H9 (cell line): ENCODE data around the gene INSYN2B. TPM values are rescaled to one million over a fixed set of nuclear protein-coding genes. Genes with fewer than 3 reads are reported as not detected.

ENCODE experiments used
- DNase-seq: peaks from one replicate; pipeline ENCODE4 v3.0.0-alpha.2; 2017
- H2AFZ ChIP-seq: one replicate; pipeline ENCODE4 v1.6.1; 2013; ENCODE audit warnings: mild to moderate bottlenecking, low read length, control low read depth, moderate library complexity
- H2AK5ac ChIP-seq: 2 replicates; pipeline ENCODE4 v1.6.1; 2013; ENCODE audit warnings: low read length, control low read depth, mixed read lengths; ENCODE audit not compliant: insufficient read length
- H2BK120ac ChIP-seq: one replicate; pipeline ENCODE4 v1.6.1; 2013; ENCODE audit warnings: low read depth, mild to moderate bottlenecking, low read length, control low read depth, inconsistent platforms; ENCODE audit not compliant: poor library complexity, severe bottlenecking
- H2BK12ac ChIP-seq: 2 replicates; pipeline ENCODE4 v1.6.1; 2013; ENCODE audit warnings: low read length, control low read depth, mixed read lengths, low read depth; ENCODE audit not compliant: insufficient read length
- H2BK15ac ChIP-seq: 2 replicates; pipeline ENCODE4 v1.6.1; 2013; ENCODE audit warnings: low read depth, low read length, control low read depth
- H2BK20ac ChIP-seq: one replicate; pipeline ENCODE4 v1.6.1; 2013; ENCODE audit warnings: low read depth, mild to moderate bottlenecking, low read length, control low read depth, inconsistent platforms; ENCODE audit not compliant: poor library complexity, severe bottlenecking
- H2BK5ac ChIP-seq: 2 replicates; pipeline ENCODE4 v1.6.1; 2013; ENCODE audit warnings: low read length, control low read depth, mixed read lengths; ENCODE audit not compliant: insufficient read length
- H3K14ac ChIP-seq: 2 replicates; pipeline ENCODE4 v1.6.1; 2013; ENCODE audit warnings: low read length, control low read depth; ENCODE audit not compliant: insufficient read depth
- H3K18ac ChIP-seq: 2 replicates; pipeline ENCODE4 v1.6.1; 2013; ENCODE audit warnings: low read depth, mild to moderate bottlenecking, mixed read lengths, low read length, control low read depth; ENCODE audit not compliant: insufficient read length
- H3K23ac ChIP-seq: 2 replicates; pipeline ENCODE4 v1.6.1; 2013; ENCODE audit warnings: low read length, control low read depth, mixed read lengths, low read depth; ENCODE audit not compliant: insufficient read length
- H3K23me2 ChIP-seq: 2 replicates; pipeline ENCODE4 v1.6.1; 2013; ENCODE audit warnings: low read depth, mild to moderate bottlenecking, mixed read lengths, low read length, control low read depth; ENCODE audit not compliant: insufficient read length, poor library complexity, severe bottlenecking
- H3K27ac ChIP-seq: 2 replicates; pipeline ENCODE4 v1.5.1; 2013; ENCODE audit warnings: low read length, control low read depth, mixed read lengths, low read depth; ENCODE audit not compliant: insufficient read length
- H3K27me3 ChIP-seq: 2 replicates; pipeline ENCODE4 v1.6.1; 2013; ENCODE audit warnings: low read length, control low read depth, inconsistent platforms; ENCODE audit not compliant: insufficient read depth
- H3K4ac ChIP-seq: 2 replicates; pipeline ENCODE4 v1.6.1; 2013; ENCODE audit warnings: low read depth, mild to moderate bottlenecking, control low read depth, inconsistent platforms, low read length, moderate library complexity
- H3K4me1 ChIP-seq: 2 replicates; pipeline ENCODE4 v1.6.1; 2013; ENCODE audit warnings: low read length, control low read depth, inconsistent platforms; ENCODE audit not compliant: insufficient read depth
- H3K4me2 ChIP-seq: 2 replicates; pipeline ENCODE4 v1.6.1; 2013; ENCODE audit warnings: low read length, control low read depth, mixed read lengths; ENCODE audit not compliant: insufficient read length, insufficient read depth
- H3K56ac ChIP-seq: 2 replicates; pipeline ENCODE4 v1.6.1; 2013; ENCODE audit warnings: low read depth, mild to moderate bottlenecking, mixed read lengths, low read length, control low read depth; ENCODE audit not compliant: insufficient read length
- H3K79me1 ChIP-seq: 2 replicates; pipeline ENCODE4 v1.6.1; 2013; ENCODE audit warnings: low read depth, mild to moderate bottlenecking, moderate library complexity, low read length, control low read depth, inconsistent platforms; ENCODE audit not compliant: insufficient read depth, poor library complexity, severe bottlenecking
- H3K79me2 ChIP-seq: 2 replicates; pipeline ENCODE4 v1.6.1; 2013; ENCODE audit warnings: low read length, control low read depth, inconsistent platforms; ENCODE audit not compliant: insufficient read depth
- H3K9ac ChIP-seq: 2 replicates; pipeline ENCODE4 v1.6.1; 2013; ENCODE audit warnings: low read length, control low read depth, mixed read lengths; ENCODE audit not compliant: insufficient read length; ENCODE audit errors: extremely low read depth
- H3K9me3 ChIP-seq: one replicate; pipeline ENCODE4 v1.6.1; 2013; ENCODE audit warnings: low read depth, low read length, inconsistent platforms; ENCODE audit not compliant: control insufficient read depth
- H3T11ph ChIP-seq: one replicate; pipeline ENCODE4 v1.6.1; 2013; ENCODE audit warnings: mild to moderate bottlenecking, low read length, control low read depth, inconsistent platforms
- H4K20me1 ChIP-seq: one replicate; pipeline ENCODE4 v1.6.1; 2013; ENCODE audit not compliant: control insufficient read depth, insufficient read length, insufficient read depth
- H4K5ac ChIP-seq: 2 replicates; pipeline ENCODE4 v1.6.1; 2013; ENCODE audit warnings: low read depth, mild to moderate bottlenecking, mixed read lengths, low read length, control low read depth; ENCODE audit not compliant: insufficient read length
- H4K8ac ChIP-seq: replicated peaks from 2 replicates; pipeline ENCODE4 v1.6.1; 2013; ENCODE audit warnings: low read length, control low read depth, mixed read lengths, low read depth; ENCODE audit not compliant: insufficient read length
- H4K91ac ChIP-seq: 2 replicates; pipeline ENCODE4 v1.6.1; 2013; ENCODE audit warnings: low read depth, mild to moderate bottlenecking, moderate library complexity, mixed read lengths, low read length, control low read depth; ENCODE audit not compliant: insufficient read length
- H3K27ac Mint-ChIP-seq, 3 experiments: 2 replicates in 2 of 3; 3 replicates in 1 of 3; pipeline ENCODE4 v1.8.0; 2020 to 2021; ENCODE audit warnings: mixed read lengths in 3 of 3, mild to moderate bottlenecking in 1 of 3, moderate library complexity in 1 of 3
- H3K27me3 Mint-ChIP-seq: 2 replicates; pipeline ENCODE4 v1.8.0; 2021; ENCODE audit warnings: low read depth, mild to moderate bottlenecking, moderate library complexity, mixed read lengths
- H3K36me3 Mint-ChIP-seq, 3 experiments: 2 replicates in 2 of 3; 3 replicates in 1 of 3; pipeline ENCODE4 v1.8.0; 2020 to 2021; ENCODE audit warnings: low read depth in 3 of 3, mixed read lengths in 3 of 3; ENCODE audit not compliant: insufficient read depth in 1 of 3
- H3K4me1 Mint-ChIP-seq, 2 experiments: 2 replicates each; pipeline ENCODE4 v1.8.0; 2020; ENCODE audit warnings: mixed read lengths in 2 of 2
- H3K4me3 Mint-ChIP-seq, 2 experiments: 2 replicates in 1 of 2; 3 replicates in 1 of 2; pipeline ENCODE4 v1.8.0; 2020 to 2021; ENCODE audit warnings: mild to moderate bottlenecking in 2 of 2, mixed read lengths in 2 of 2, moderate library complexity in 1 of 2
- H3K9me3 Mint-ChIP-seq, 2 experiments: 2 replicates in 1 of 2; 3 replicates in 1 of 2; pipeline ENCODE4 v1.8.0; 2020; ENCODE audit warnings: mild to moderate bottlenecking in 2 of 2, mixed read lengths in 2 of 2, moderate library complexity in 1 of 2
- CTCF ChIP-seq: fragments of 200-600 bp; sonication (generic); conservative IDR thresholded peaks from 3 replicates; pipeline ENCODE4 v1.8.0; 2021; ENCODE audit warnings: antibody characterized with exemption, mild to moderate bottlenecking
- WGBS: extraction: QIAGEN DNeasy Blood & Tissue Kit; methylation state at CpG from one replicate; pipeline ENCODE4 v1.1.7; 2013; ENCODE audit warnings: missing lambda C conversion rate, low lambda C conversion rate, mixed read lengths; ENCODE audit not compliant: insufficient read length; ENCODE audit errors: extremely low coverage; 5-methylcytosine and 5-hydroxymethylcytosine counted together
- total RNA-seq: library from RNA; stranded (reverse); gene quantifications from 2 replicates; pipeline ENCODE4 v1.2.1, GENCODE V29; 2021

The INSYN2B gene
- total RNA-seq, 1 experiment from 2014 or later: not detected

DNA sequence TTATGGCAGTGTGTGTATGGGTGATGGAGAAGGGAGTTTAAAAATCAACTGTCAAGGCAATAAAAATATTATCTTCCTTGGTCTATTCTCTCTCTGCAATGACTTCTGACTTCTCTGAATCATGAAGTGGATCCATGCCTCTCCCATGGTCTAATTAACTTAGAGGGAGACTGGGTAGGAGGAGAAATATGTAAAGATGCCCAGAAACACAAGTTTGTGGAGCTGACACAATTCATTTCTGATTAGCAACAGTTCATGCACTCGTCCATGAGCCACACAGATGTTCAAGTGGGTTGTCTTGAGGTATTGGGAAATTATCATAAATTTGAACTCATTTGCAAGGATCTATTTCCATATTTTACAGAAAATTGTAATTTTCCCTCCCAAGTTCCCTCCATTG is 38.1 kb downstream of the INSYN2B start:
- no peak for DNase-seq
- H3K27ac ChIP-seq: no peak overlapping the region
- Mint-ChIP-seq H3K9me3 (no peaks in the 10 kb centered on the region), H3K36me3 (no peaks in the 10 kb centered on the region), H3K4me3 (no peak overlapping the region), H3K27me3 (peaks cover 2% of the 10 kb centered on the region), H3K27ac (no peak overlapping the region), H3K4me1 (peaks cover 20 to 23% of the 10 kb centered on the region in 2 experiments)
- no peak overlapping the region for H4K8ac ChIP-seq
- no peak overlapping the region for H4K91ac ChIP-seq
- no peaks in the 10 kb centered on the region for H3K9me3 ChIP-seq
- no peak overlapping the region for H3K4ac ChIP-seq
- H3K4me1 ChIP-seq: peaks cover 4% of the 10 kb centered on the region; the same call in 1 of the 2 replicates
- H2BK120ac ChIP-seq: no peak overlapping the region
- H2BK5ac ChIP-seq: no peak overlapping the region
- H2AFZ ChIP-seq: no peak overlapping the region
- no peak overlapping the region for H4K5ac ChIP-seq
- no peak overlapping the region for H3T11ph ChIP-seq
- WGBS: no CpG with 5 or more reads among the region's 1 CpG
- H2AK5ac ChIP-seq: no peak overlapping the region
- H2BK12ac ChIP-seq: no peak overlapping the region
- H3K79me1 ChIP-seq: no peaks in the 10 kb centered on the region
- no peaks in the 10 kb centered on the region for H4K20me1 ChIP-seq
- no peak overlapping the region for H3K14ac ChIP-seq
- no peak overlapping the region for H2BK20ac ChIP-seq
- TF ChIP-seq CTCF: no peak
- H3K18ac ChIP-seq: no peak overlapping the region
- H3K9ac ChIP-seq: no peak overlapping the region
- no peak overlapping the region for H3K4me2 ChIP-seq
- H3K56ac ChIP-seq: no peak overlapping the region
- H3K27me3 ChIP-seq: no peaks in the 10 kb centered on the region
- no peak overlapping the region for H3K23ac ChIP-seq
- H3K79me2 ChIP-seq: no peaks in the 10 kb centered on the region
- no peak overlapping the region for H2BK15ac ChIP-seq
- no peaks in the 10 kb centered on the region for H3K23me2 ChIP-seq
